HG03565 (cell line): ENCODE results near the gene CNN1.

Source experiments
- ATAC-seq: cut with Tn5 transposase; IDR thresholded peaks from one replicate; pipeline ENCODE4 v1.9.1; 2021; ENCODE audit warnings: mild to moderate bottlenecking, moderate library complexity; ENCODE audit not compliant: unreplicated experiment

Gene CNN1

DNA sequence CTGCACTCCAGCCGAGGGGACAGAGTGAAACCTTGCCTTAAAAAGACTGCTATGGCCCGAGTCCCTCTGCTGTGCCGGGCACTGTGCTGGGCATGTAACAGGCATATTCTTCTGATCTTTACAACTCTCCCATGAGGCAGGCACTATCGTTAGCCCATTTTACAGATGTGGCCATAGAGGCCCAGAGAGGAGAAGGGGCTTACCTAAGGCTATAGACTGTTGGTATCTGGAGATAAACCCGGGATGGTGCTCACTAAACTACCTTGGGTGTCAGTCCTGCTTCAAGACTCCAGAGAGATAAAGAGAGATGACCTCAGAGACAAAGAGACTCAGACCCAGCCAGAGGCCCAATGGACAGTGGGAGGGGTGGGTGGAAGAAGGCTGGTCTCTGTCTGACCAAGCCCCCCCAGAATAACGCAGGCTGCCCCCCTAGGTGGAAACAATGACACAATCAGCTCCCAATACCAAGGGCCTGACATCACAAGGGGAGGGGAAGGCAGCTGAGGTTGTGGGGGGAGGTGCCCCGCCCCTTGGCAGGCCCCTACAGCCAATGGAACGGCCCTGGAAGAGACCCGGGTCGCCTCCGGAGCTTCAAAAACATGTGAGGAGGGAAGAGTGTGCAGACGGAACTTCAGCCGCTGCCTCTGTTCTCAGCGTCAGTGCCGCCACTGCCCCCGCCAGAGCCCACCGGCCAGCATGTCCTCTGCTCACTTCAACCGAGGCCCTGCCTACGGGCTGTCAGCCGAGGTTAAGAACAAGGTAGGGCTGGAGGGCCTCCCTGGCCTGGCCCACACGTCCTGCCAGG is at the start of gene CNN1:
Gene CNN1, plus strand, starts transcription at position 620 of the 805 bp plus-strand sequence. Its CDS starts 77 bp downstream, at position 697.
- ATAC-seq, result no peak

DNA sequence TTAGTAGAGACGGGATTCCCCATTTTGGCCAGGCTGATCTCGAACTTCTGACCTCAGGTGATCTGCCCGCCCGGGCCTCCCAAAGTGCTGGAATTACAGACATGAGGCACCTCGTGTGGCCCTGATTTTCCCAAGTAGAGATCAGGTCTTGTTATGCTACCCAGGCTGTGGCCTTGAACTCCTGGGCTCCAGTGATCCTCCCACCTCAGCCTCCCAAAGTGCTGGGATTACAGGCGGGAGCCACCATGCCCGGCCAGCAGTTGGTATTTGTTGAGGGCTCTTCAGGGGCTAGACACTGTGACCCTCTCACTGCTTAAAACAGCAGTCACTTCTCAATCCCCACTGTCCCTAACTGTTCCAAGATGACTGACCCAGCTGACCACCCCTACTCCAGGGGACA is 49.3 kb upstream of the CNN1 start:
- ATAC-seq, result no peak

GRCh38 chr19:11494634-11495285 is 43.9 kb upstream of the CNN1 start:
- ATAC-seq, result no peak

DNA sequence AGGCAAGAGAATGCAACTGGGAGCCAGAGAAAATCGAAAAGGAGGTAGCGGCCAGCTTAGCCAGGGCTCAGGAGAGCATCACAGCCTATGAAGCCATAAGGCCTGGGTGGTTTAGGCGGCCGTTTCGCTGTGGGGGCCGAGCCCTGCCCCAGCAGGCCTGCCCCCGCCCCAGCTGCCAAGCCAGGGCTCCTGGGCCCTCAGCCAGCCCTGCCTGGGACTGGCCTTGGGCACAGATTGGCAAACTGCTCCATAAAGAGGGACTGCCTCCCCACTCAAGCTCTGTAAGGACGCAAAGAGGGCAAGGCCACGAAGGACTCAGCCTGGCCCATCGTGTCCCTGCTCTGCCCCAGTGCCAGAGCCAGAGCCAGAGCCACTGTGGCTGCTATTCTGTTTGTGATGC is 43.2 kb upstream of the CNN1 start:
- no peak for ATAC-seq

- ATAC-seq, result no peak
Observed at GRCh38 chr19:11495885-11496284, 42.8 kb upstream of the CNN1 start.

GRCh38 chr19:11496391-11497163 is 42.1 kb upstream of the CNN1 start:
- ATAC-seq, result no peak

GRCh38 chr19:11499220-11499726 is 39.4 kb upstream of the CNN1 start:
- no peak for ATAC-seq

DNA sequence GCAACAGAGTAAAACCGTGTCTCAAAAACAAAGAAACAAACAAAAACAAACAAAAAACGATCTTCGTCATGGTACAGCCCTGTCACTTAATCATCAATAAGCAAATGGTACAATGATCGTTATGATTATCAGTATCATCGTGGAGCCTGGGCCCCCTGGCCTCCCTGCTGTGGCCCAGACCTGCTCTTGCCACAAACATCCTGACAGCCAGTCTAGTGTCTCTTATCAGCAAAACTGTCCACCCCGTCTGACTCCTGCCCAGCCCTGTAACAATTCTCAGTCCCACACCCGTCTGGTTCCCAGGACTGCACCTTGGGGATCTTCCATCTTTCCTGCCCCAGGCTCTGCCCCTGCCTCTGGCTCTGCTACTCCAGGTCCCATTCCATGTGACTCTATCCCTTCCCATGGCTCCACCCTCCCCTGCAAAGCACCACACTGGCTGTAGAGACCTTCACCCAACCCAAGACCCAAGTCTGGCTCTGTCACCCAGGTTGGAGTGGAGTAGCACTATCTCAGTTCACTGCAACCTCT is 38.7 kb upstream of the CNN1 start:
- no peak for ATAC-seq

GRCh38 chr19:11504502-11505031 is 34.1 kb upstream of the CNN1 start:
- ATAC-seq, result no peak

- ATAC-seq, result peak; percentile 89
Observed at GRCh38 chr19:11505032-11505503, 33.6 kb upstream of the CNN1 start.

DNA sequence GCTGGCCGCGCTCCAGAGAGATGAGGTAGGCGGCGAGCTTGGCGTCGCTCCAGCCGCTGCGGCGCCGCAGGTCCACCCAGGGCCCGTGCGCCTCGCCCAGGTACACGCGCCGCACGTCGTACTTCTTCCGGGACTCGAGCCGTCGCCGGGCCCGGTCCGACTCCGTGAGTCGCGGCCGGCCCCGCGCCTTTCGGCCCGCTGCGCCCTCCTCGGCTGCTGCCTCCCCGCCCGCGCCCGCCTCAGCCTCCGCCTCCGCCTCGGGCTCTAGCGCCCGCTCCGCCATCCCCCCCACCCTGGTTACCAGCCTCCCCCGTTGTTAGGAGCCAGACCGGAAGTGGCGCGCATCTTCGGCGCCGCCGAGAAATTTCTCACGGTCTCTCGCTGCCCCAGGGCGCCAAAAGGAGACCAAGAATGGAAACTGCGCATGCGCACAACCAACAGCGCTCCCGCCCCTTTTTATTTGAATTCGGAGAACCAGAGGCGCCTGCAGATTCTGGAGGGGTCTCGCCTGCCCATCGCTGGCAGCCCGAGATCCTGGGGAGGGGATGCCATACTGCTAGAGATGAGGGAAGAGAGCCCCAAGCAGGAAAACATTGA is 33.0 kb upstream of the CNN1 start, which contains the start of gene ZNF653:
Gene ZNF653, minus strand, starts transcription at position 336 of the 597 bp plus-strand sequence. Its CDS starts 53 bp downstream, at position 283.
- peak; percentile 33 for ATAC-seq

DNA sequence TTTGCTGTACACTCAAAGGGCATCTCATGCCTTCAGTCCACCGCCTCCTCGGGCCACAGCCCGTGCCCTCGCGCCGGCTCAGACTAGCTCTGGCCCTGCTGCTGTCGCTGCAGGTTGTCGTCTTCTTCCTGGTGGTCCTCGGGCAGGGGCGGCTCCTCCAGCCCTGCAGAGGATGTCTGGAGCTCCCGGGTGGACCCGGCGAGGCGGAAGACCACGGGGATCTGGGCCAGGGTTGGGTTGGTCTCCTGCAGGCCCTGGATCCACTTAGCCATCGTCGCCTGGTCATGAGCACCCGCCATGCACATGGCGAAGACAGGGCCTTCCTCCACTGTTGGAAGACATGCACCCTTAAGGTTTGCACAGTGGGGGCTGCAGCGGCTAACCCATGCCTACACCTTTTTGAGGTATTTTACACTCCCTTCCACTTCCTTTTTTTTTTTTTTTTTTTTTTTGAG is 32.5 kb upstream of the CNN1 start:
- ATAC-seq, result peak; percentile 16

DNA sequence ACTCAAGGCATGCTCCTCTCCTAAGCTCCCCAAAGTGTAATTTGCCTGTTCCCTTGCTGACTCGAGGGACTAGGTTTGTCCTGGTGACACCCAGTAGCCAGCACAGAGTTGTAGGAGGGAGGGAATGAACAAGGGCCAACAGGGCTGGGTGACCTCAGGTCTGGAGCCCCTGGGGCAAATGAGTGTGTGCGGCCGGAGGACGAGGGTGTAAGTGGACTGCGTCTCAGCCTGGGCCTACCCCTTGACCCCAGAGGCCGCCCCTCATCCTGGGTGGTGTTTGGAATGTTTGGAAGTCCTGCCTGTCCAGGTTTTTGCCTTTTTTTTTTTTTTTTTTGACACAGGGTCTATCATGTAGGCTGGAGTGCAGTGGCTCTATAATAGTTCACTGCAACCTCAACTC is 31.7 kb upstream of the CNN1 start:
- no peak for ATAC-seq

- ATAC-seq, result no peak
Observed at GRCh38 chr19:11507370-11508078, 31.1 kb upstream of the CNN1 start.

DNA sequence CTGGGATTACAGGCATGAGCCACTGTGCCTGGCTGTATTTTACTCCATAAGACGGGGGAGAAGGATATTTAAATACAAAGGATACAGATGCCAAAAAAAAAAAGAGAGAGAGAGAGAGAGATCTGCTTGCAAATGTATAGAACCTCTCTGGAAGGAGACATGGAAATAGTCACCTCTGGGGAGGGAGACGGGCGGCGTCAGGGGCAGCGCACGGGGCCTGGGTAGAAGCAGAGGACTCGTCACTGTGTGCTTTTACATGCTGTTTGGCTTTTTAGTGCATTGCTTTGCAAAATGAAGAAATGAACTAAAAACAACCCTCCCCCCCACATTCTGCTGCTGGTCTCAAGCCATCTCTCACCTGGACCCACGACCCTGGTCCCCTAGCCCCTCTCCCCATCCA is 28.2 kb upstream of the CNN1 start:
- no peak for ATAC-seq

- ATAC-seq, result no peak
Observed at GRCh38 chr19:11513946-11514345, 24.7 kb upstream of the CNN1 start.

- ATAC-seq, result no peak
Observed at GRCh38 chr19:11519138-11519537, 19.5 kb upstream of the CNN1 start.

GRCh38 chr19:11528551-11529341 is 9.9 kb upstream of the CNN1 start, which contains the start of gene ECSIT:
TSS of gene ECSIT (minus strand) at chr19:11529134. CDS start at chr19:11519170, 9,964 bp downstream.
- ATAC-seq, result peak; percentile 94

DNA sequence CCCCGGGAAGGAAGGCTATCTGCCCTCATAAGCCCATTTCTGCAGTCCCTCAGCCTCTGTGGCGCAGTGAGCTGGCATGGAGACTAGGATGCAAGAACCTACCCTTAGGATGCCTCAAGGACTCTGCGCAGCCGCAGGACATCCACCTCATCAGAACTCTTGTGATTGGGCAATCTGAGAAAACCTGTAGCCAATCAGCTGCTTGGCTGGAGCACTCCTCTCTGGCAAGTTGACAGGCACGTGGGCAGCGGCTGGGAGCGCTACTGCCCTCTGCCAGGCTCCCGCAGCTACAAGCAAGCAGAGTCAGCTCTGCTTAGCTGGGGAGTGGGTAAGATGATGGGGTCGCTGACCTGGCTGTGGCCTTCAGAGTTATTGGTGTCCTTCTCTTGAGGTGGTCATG is 8.2 kb upstream of the CNN1 start:
- ATAC-seq, result no peak
